GM19397 (cell line): Measurements from ENCODE around the gene GOLGA6L7.
"Not testable (repeated sequence)": the region's sequence is repeated elsewhere in the genome, so short reads cannot be mapped to it uniquely, and the experiment has no call there.

Experiments
- ATAC-seq: cut with Tn5 transposase; IDR thresholded peaks from one replicate; pipeline ENCODE4 v1.9.1; 2021; ENCODE audit warnings: mild to moderate bottlenecking, moderate library complexity; ENCODE audit not compliant: unreplicated experiment

The GOLGA6L7 gene

GRCh38 chr15:28848521-28848920 lies at the start of gene GOLGA6L7:
Gene GOLGA6L7 (minus strand): TSS chr15:28848644. CDS start chr15:28848549, 95 bp downstream.
- ATAC-seq, result not testable (repeated sequence)

- no peak for ATAC-seq
These were observed 49.6 kb upstream of the GOLGA6L7 start for GRCh38 chr15:28897861-28898585.

GRCh38 chr15:28896951-28897350 lies 48.5 kb upstream of the GOLGA6L7 start:
- ATAC-seq, result no peak

- ATAC-seq, result no peak
These were observed 47.1 kb upstream of the GOLGA6L7 start for GRCh38 chr15:28895566-28895965.

GRCh38 chr15:28895146-28895545 lies 46.7 kb upstream of the GOLGA6L7 start:
- ATAC-seq, result no peak

GRCh38 chr15:28894631-28895030 lies 46.2 kb upstream of the GOLGA6L7 start:
- ATAC-seq, result no peak

GRCh38 chr15:28892789-28893610 lies 44.6 kb upstream of the GOLGA6L7 start:
- ATAC-seq, result no peak

GRCh38 chr15:28891588-28891987 lies 43.1 kb upstream of the GOLGA6L7 start:
- ATAC-seq, result no peak

- no peak for ATAC-seq
These were observed 42.5 kb upstream of the GOLGA6L7 start for GRCh38 chr15:28890711-28891495.

- ATAC-seq, result not testable (repeated sequence)
These were observed 41.8 kb upstream of the GOLGA6L7 start for GRCh38 chr15:28890291-28890690.

- ATAC-seq, result not testable (repeated sequence)
These were observed 41.4 kb upstream of the GOLGA6L7 start for GRCh38 chr15:28889871-28890270.

- no peak for ATAC-seq
These were observed 40.9 kb upstream of the GOLGA6L7 start for GRCh38 chr15:28889346-28889745.

- ATAC-seq, result no peak
These were observed 40.5 kb upstream of the GOLGA6L7 start for GRCh38 chr15:28888900-28889299.

GRCh38 chr15:28888302-28888894 lies 40.0 kb upstream of the GOLGA6L7 start:
- no peak for ATAC-seq

- ATAC-seq, result no peak
These were observed 39.1 kb upstream of the GOLGA6L7 start for GRCh38 chr15:28887339-28888174.

- no peak for ATAC-seq
These were observed 38.2 kb upstream of the GOLGA6L7 start for GRCh38 chr15:28886431-28887338.

GRCh38 chr15:28885630-28886430 lies 37.4 kb upstream of the GOLGA6L7 start, which contains the start of gene APBA2:
Gene APBA2 (plus strand): TSS chr15:28885974. CDS start chr15:29053885, 167,911 bp downstream.
- ATAC-seq, result no peak

- ATAC-seq, result no peak
These were observed 36.7 kb upstream of the GOLGA6L7 start for GRCh38 chr15:28885128-28885629.
